PFSK-1 (cell line): ENCODE results near the gene PHF14.

ENCODE experiments used
- FOXP2 ChIP-seq: optimal IDR thresholded peaks from 2 replicates; pipeline ENCODE3; 2011; ENCODE audit warnings: borderline replicate concordance, control low read depth, inconsistent platforms; ENCODE audit not compliant: insufficient read depth; ENCODE audit errors: extremely low read length, extremely low read depth
- POLR2AphosphoS5 ChIP-seq: IDR thresholded peaks from 2 replicates; pipeline ENCODE4 v1.6.1; 2012; ENCODE audit warnings: low read depth, mild to moderate bottlenecking, control low read depth, low read length, moderate library complexity
- REST ChIP-seq, 2 experiments: IDR thresholded peaks; 2 replicates each; pipeline versions ENCODE4 v1.6.1 to v1.8.0; 2011 to 2012; ENCODE audit warnings: low read depth in 2 of 2, low read length in 2 of 2, control low read depth in 1 of 2, inconsistent platforms in 1 of 2, mild to moderate bottlenecking in 1 of 2, moderate library complexity in 1 of 2; ENCODE audit not compliant: insufficient read depth in 1 of 2
- SIN3A ChIP-seq: IDR thresholded peaks from 2 replicates; pipeline ENCODE4 v1.6.1; 2012; ENCODE audit warnings: mild to moderate bottlenecking, low read length, moderate library complexity, borderline replicate concordance; ENCODE audit not compliant: insufficient read depth
- TAF1 ChIP-seq: IDR thresholded peaks from 2 replicates; pipeline ENCODE4 v1.6.1; 2012; ENCODE audit warnings: low read length, control low read depth, borderline replicate concordance; ENCODE audit not compliant: insufficient read depth

PHF14 gene

GRCh38 chr7:11185179-11185815 lies 211.6 kb downstream of the PHF14 start:
- no peak for TF ChIP-seq POLR2AphosphoS5
- no peak for TF ChIP-seq FOXP2
- TF ChIP-seq REST (IDR thresholded peaks at IDR 0.05; ENCODE audit: insufficient read depth in 1 of 2, low read depth in 2 of 2, low read length in 2 of 2), result no peak
- TF ChIP-seq SIN3A, result no peak
- TF ChIP-seq TAF1, result no peak

DNA sequence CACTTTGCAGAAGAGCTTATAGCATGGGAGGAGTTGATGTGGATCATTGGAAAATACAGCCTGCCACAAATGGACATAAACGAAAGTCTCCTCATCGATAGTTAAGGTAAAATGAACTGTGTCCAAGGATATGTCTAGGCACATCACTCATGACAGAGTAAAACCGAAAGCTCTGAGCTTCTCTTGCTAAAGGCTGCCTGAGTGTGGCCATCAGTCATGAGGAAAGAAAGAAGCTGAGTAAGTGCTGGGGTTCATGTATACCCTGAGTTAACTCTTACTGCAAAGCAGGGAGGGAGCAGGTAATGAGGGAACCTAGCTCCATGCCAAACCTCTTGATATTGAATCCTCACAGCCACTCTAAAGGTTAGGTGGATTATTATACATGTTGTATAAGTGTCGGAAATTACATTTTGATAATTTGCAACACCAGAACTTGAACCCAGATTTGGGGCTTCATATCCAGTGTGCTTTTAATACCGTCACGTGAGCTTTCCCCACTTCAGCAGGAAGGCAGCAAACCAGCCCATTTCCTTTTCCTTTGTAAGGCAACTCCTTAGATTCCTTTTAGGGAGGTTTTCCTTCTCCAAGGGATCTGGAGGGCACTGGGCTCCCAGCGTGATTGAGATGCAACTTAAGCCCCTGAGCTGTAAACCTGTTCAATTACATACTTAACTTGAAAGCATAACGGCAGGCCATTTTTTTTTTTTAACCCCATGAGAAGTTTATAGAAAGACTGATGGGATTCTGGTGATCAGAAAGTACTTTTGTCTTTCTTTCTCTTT lies 215.0 kb downstream of the PHF14 start:
- TF ChIP-seq POLR2AphosphoS5 (no peak), TAF1 (no peak), FOXP2 (no peak), SIN3A (no peak), REST (IDR thresholded peaks at IDR 0.05; ENCODE audit: insufficient read depth in 1 of 2, low read depth in 2 of 2, low read length in 2 of 2) (no peak)

DNA sequence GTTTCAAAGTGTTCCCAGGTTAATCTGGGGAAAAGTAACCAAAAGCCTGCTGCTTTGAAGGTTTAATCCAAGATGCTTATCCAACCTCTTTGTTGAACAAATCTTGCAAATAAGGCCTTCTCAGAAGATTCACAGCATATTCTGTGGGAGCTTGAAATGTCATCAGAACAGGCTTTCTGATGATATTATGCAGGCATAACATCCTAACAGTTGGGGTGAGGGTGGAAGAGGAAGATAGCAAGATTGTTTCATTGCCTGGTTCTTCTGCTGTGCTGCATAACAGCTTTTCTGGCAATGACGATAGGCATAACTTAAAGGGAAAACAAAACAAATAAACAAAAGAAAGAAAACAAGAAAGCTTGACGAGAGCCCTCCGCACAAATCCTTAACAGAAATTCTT lies 217.4 kb downstream of the PHF14 start:
- TF ChIP-seq POLR2AphosphoS5 (no peak), TAF1 (no peak), SIN3A (no peak), REST (IDR thresholded peaks at IDR 0.05; ENCODE audit: insufficient read depth in 1 of 2, low read depth in 2 of 2, low read length in 2 of 2) (no peak), FOXP2 (no peak)

- no peak for TF ChIP-seq REST (IDR thresholded peaks at IDR 0.05; ENCODE audit: insufficient read depth in 1 of 2, low read depth in 2 of 2, low read length in 2 of 2)
- no peak for TF ChIP-seq SIN3A
These were observed 218.0 kb downstream of the PHF14 start for GRCh38 chr7:11191574-11192220.
